Natural killer cell treated with Interleukin-12 subunit alpha and Interleukin-12 subunit beta and Interleukin-15 and Interleukin-18, amount 100 ng/mL, for 72 hours (primary cell): ENCODE data around the gene ZNF536. TPM values are rescaled to one million over a fixed set of nuclear protein-coding genes. Genes with fewer than 3 reads are reported as not detected.
"Not testable (repeated sequence)": the region's sequence is repeated elsewhere in the genome, so short reads cannot be mapped to it uniquely, and the experiment has no call there.

ENCODE experiments used
- ATAC-seq, 2 donors: fragments of 150-1000 bp; cut with Tn5 transposase in 1 of 2; sonication (Bioruptor Pico), chemical (Tn5 transposase) in 1 of 2; 2 replicates each; pipeline ENCODE4 v1.10.0; 2021
- DNase-seq: peaks from one replicate; pipeline ENCODE4 v3.0.0; 2022; ENCODE audit warnings: low spot score
- H3K27ac Mint-ChIP-seq, 2 donors: 1 replicate in 1 of 2; 2 replicates in 1 of 2; pipeline ENCODE4 v1.8.0; 2022; ENCODE audit warnings: mixed read lengths in 2 of 2, mild to moderate bottlenecking in 1 of 2, moderate library complexity in 1 of 2
- H3K27me3 Mint-ChIP-seq, 2 donors: 1 replicate in 1 of 2; 2 replicates in 1 of 2; pipeline ENCODE4 v1.8.0; 2022; ENCODE audit warnings: mixed read lengths in 2 of 2
- H3K36me3 Mint-ChIP-seq: one replicate; pipeline ENCODE4 v1.8.0; 2022; ENCODE audit warnings: mixed read lengths
- H3K4me1 Mint-ChIP-seq, 2 donors: 1 replicate in 1 of 2; 2 replicates in 1 of 2; pipeline ENCODE4 v1.8.0; 2022; ENCODE audit warnings: low read depth in 2 of 2, mixed read lengths in 2 of 2, mild to moderate bottlenecking in 1 of 2
- H3K4me3 Mint-ChIP-seq: one replicate; pipeline ENCODE4 v1.8.0; 2022; ENCODE audit warnings: mixed read lengths
- H3K9me3 Mint-ChIP-seq: 2 replicates; pipeline ENCODE4 v1.8.0; 2022; ENCODE audit warnings: mixed read lengths
- total RNA-seq, 2 donors: library from RNA; stranded (reverse); gene quantifications; one replicate each; pipeline ENCODE4 v1.2.3, GENCODE V29; 2022

Gene ZNF536
- total RNA-seq, 2 donors from 2014 or later: not detected

GRCh38 chr19:30471441-30471840, 99.3 kb downstream of the ZNF536 start:
- H3K9me3 Mint-ChIP-seq: peaks cover 4% of the 10 kb centered on the region
- no peak for DNase-seq
- H3K4me3 Mint-ChIP-seq: no peak overlapping the region
- peaks cover 0 to 2% of the 10 kb centered on the region in 2 donors for H3K27me3 Mint-ChIP-seq
- no peak overlapping the region for H3K27ac Mint-ChIP-seq
- no peaks in the 10 kb centered on the region for H3K36me3 Mint-ChIP-seq
- ATAC-seq: no peak
- no peaks in the 10 kb centered on the region for H3K4me1 Mint-ChIP-seq

GRCh38 chr19:30473334-30473867, 101.2 kb downstream of the ZNF536 start:
- Mint-ChIP-seq H3K27ac (no peak overlapping the region), H3K4me3 (no peak overlapping the region), H3K9me3 (peaks cover 4% of the 10 kb centered on the region), H3K4me1 (no peaks in the 10 kb centered on the region), H3K36me3 (no peaks in the 10 kb centered on the region), H3K27me3 (peaks cover 1 to 5% of the 10 kb centered on the region in 2 donors)
- ATAC-seq: no peak
- DNase-seq: no peak

GRCh38 chr19:30476997-30477396, 104.8 kb downstream of the ZNF536 start:
- ATAC-seq (no peak), DNase-seq (no peak)
- H3K4me1 Mint-ChIP-seq: no peaks in the 10 kb centered on the region
- peaks cover 17 to 18% of the 10 kb centered on the region in 2 donors for H3K27me3 Mint-ChIP-seq
- H3K4me3 Mint-ChIP-seq: no peak overlapping the region
- no peaks in the 10 kb centered on the region for H3K36me3 Mint-ChIP-seq
- no peak overlapping the region for H3K27ac Mint-ChIP-seq
- H3K9me3 Mint-ChIP-seq: peaks cover 4% of the 10 kb centered on the region

GRCh38 chr19:30479231-30479630, 107.0 kb downstream of the ZNF536 start:
- ATAC-seq (no peak), DNase-seq (no peak)
- H3K4me1 Mint-ChIP-seq: no peaks in the 10 kb centered on the region
- H3K27ac Mint-ChIP-seq: no peak overlapping the region
- H3K9me3 Mint-ChIP-seq: no peaks in the 10 kb centered on the region
- H3K4me3 Mint-ChIP-seq: no peak overlapping the region
- H3K27me3 Mint-ChIP-seq: peaks cover 18 to 29% of the 10 kb centered on the region in 2 donors
- H3K36me3 Mint-ChIP-seq: no peaks in the 10 kb centered on the region

- Mint-ChIP-seq H3K9me3 (no peaks in the 10 kb centered on the region), H3K27ac (no peak overlapping the region), H3K4me3 (no peak overlapping the region), H3K27me3 (peaks cover 18 to 30% of the 10 kb centered on the region in 2 donors), H3K4me1 (no peaks in the 10 kb centered on the region), H3K36me3 (no peaks in the 10 kb centered on the region)
- ATAC-seq (no peak), DNase-seq (no peak)
Observed at GRCh38 chr19:30480097-30480496, 107.9 kb downstream of the ZNF536 start.

GRCh38 chr19:30481063-30481462, 108.9 kb downstream of the ZNF536 start:
- Mint-ChIP-seq H3K4me1 (no peaks in the 10 kb centered on the region), H3K9me3 (no peaks in the 10 kb centered on the region), H3K27me3 (peaks cover 16 to 30% of the 10 kb centered on the region in 2 donors), H3K36me3 (no peaks in the 10 kb centered on the region), H3K4me3 (no peak overlapping the region), H3K27ac (no peak overlapping the region)
- no peak for DNase-seq
- no peak for ATAC-seq

- no peak for DNase-seq
- Mint-ChIP-seq H3K27ac (no peak overlapping the region), H3K4me1 (no peaks in the 10 kb centered on the region), H3K9me3 (no peaks in the 10 kb centered on the region), H3K27me3 (peaks cover 16 to 30% of the 10 kb centered on the region in 2 donors), H3K36me3 (no peaks in the 10 kb centered on the region), H3K4me3 (no peak overlapping the region)
- no peak for ATAC-seq
Observed at GRCh38 chr19:30481823-30482222, 109.6 kb downstream of the ZNF536 start.

GRCh38 chr19:30482956-30483355, 110.8 kb downstream of the ZNF536 start:
- Mint-ChIP-seq H3K4me3 (no peak overlapping the region), H3K4me1 (no peaks in the 10 kb centered on the region), H3K36me3 (no peaks in the 10 kb centered on the region), H3K9me3 (no peaks in the 10 kb centered on the region), H3K27ac (no peak overlapping the region), H3K27me3 (peaks cover 13 to 40% of the 10 kb centered on the region in 2 donors)
- DNase-seq (no peak), ATAC-seq (no peak)

- peaks cover 6 to 29% of the 10 kb centered on the region in 2 donors for H3K27me3 Mint-ChIP-seq
- not testable (repeated sequence) for H3K4me3 Mint-ChIP-seq, H3K9me3 Mint-ChIP-seq, H3K27ac Mint-ChIP-seq, H3K36me3 Mint-ChIP-seq, H3K4me1 Mint-ChIP-seq, ATAC-seq, DNase-seq
Observed at GRCh38 chr19:30486250-30486649, 114.1 kb downstream of the ZNF536 start.

- Mint-ChIP-seq H3K36me3 (no peaks in the 10 kb centered on the region), H3K4me3 (no peak overlapping the region), H3K27ac (no peak overlapping the region), H3K27me3 (peaks cover 9 to 37% of the 10 kb centered on the region in 2 donors), H3K4me1 (no peaks in the 10 kb centered on the region), H3K9me3 (no peaks in the 10 kb centered on the region)
- no peak for ATAC-seq
- no peak for DNase-seq
Observed at GRCh38 chr19:30487178-30487577, 115.0 kb downstream of the ZNF536 start.

- ATAC-seq (no peak), DNase-seq (no peak)
- Mint-ChIP-seq H3K4me1 (no peaks in the 10 kb centered on the region), H3K27me3 (peaks cover 9 to 36% of the 10 kb centered on the region in 2 donors), H3K9me3 (no peaks in the 10 kb centered on the region), H3K27ac (no peak overlapping the region), H3K36me3 (no peaks in the 10 kb centered on the region), H3K4me3 (no peak overlapping the region)
Observed at GRCh38 chr19:30488191-30488590, 116.0 kb downstream of the ZNF536 start.

GRCh38 chr19:30490760-30491159, 118.6 kb downstream of the ZNF536 start:
- H3K36me3 Mint-ChIP-seq: no peaks in the 10 kb centered on the region
- ATAC-seq: no peak
- no peaks in the 10 kb centered on the region for H3K9me3 Mint-ChIP-seq

GRCh38 chr19:30492586-30493270, 120.5 kb downstream of the ZNF536 start:
- H3K36me3 Mint-ChIP-seq: no peaks in the 10 kb centered on the region
- no peak for ATAC-seq
- H3K4me3 Mint-ChIP-seq: no peak overlapping the region
- no peak for DNase-seq
- no peaks in the 10 kb centered on the region for H3K4me1 Mint-ChIP-seq
- H3K27ac Mint-ChIP-seq: no peak overlapping the region
- no peaks in the 10 kb centered on the region for H3K9me3 Mint-ChIP-seq
- H3K27me3 Mint-ChIP-seq: peaks cover 16 to 31% of the 10 kb centered on the region in 2 donors

More at GRCh38 chr19:30490760-30491159, 118.6 kb downstream of the ZNF536 start:
- Mint-ChIP-seq H3K4me1 (no peaks in the 10 kb centered on the region), H3K4me3 (no peak overlapping the region), H3K27me3 (peaks cover 12 to 33% of the 10 kb centered on the region in 2 donors), H3K27ac (no peak overlapping the region)
- no peak for DNase-seq

GRCh38 chr19:30497034-30497433, 124.8 kb downstream of the ZNF536 start:
- DNase-seq (no peak), ATAC-seq (no peak)
- Mint-ChIP-seq H3K36me3 (no peaks in the 10 kb centered on the region), H3K4me3 (no peak overlapping the region), H3K27ac (no peak overlapping the region), H3K27me3 (peaks cover 12 to 19% of the 10 kb centered on the region in 2 donors), H3K9me3 (no peaks in the 10 kb centered on the region), H3K4me1 (no peaks in the 10 kb centered on the region)
